Measurements from ENCODE around the gene MPDU1. TPM values are rescaled to one million over a fixed set of nuclear protein-coding genes. Genes with fewer than 3 reads are reported as not detected.
"Not testable (repeated sequence)": the region's sequence is repeated elsewhere in the genome, so short reads cannot be mapped to it uniquely, and the experiment has no call there.

Gene MPDU1
- total RNA-seq, 1 donor from 2014 or later: 73.4 TPM

- no peak for DNase-seq (ENCODE audit: extremely low spot score in 2 of 2)
- Histone ChIP-seq H3K9me3 (no peaks in the 10 kb centered on the region), H3K27ac (peak overlapping the region; percentile 97), H3K4me1 (peaks cover 22% of the 10 kb centered on the region), H3K4me3 (no peak overlapping the region), H3K27me3 (no peaks in the 10 kb centered on the region), H3K36me3 (peaks cover 0 to 56% of the 10 kb centered on the region in 2 donors)
- TF ChIP-seq CTCF (IDR thresholded peaks at IDR 0.05): no peak
- no peak for TF ChIP-seq POLR2AphosphoS5 (IDR thresholded peaks at IDR 0.05; ENCODE audit: insufficient read depth in 1 of 2, low read depth in 1 of 2)
- no peak for TF ChIP-seq POLR2A (IDR thresholded peaks at IDR 0.05)
- intact Hi-C loops (cut with DNase I): no loop called here
These were observed 7.9 kb downstream of the MPDU1 start for GRCh38 chr17:7591596-7591995.

GRCh38 chr17:7592422-7593021 lies 8.9 kb downstream of the MPDU1 start:
- TF ChIP-seq CTCF (IDR thresholded peaks at IDR 0.05): no peak
- TF ChIP-seq POLR2A (IDR thresholded peaks at IDR 0.05): no peak
- TF ChIP-seq POLR2AphosphoS5 (IDR thresholded peaks at IDR 0.05; ENCODE audit: insufficient read depth in 1 of 2, low read depth in 1 of 2): no peak

GRCh38 chr17:7593296-7593695 lies 9.6 kb downstream of the MPDU1 start:
- no peak for DNase-seq (ENCODE audit: extremely low spot score in 2 of 2)
- Histone ChIP-seq H3K9me3 (no peaks in the 10 kb centered on the region), H3K27ac (no peak overlapping the region), H3K4me1 (peaks cover 9% of the 10 kb centered on the region), H3K36me3 (peaks cover 0 to 60% of the 10 kb centered on the region in 2 donors), H3K27me3 (no peaks in the 10 kb centered on the region), H3K4me3 (no peak overlapping the region)
- TF ChIP-seq CTCF (IDR thresholded peaks at IDR 0.05) (no peak), POLR2AphosphoS5 (IDR thresholded peaks at IDR 0.05; ENCODE audit: insufficient read depth in 1 of 2, low read depth in 1 of 2) (no peak), POLR2A (IDR thresholded peaks at IDR 0.05) (no peak)
- intact Hi-C loops (cut with DNase I): no loop called here

More at GRCh38 chr17:7592422-7593021, 8.9 kb downstream of the MPDU1 start:
- DNase-seq (ENCODE audit: extremely low spot score in 2 of 2): no peak
- Histone ChIP-seq H3K27ac (no peak overlapping the region), H3K4me3 (no peak overlapping the region), H3K9me3 (no peaks in the 10 kb centered on the region), H3K36me3 (peaks cover 0 to 57% of the 10 kb centered on the region in 2 donors), H3K4me1 (peaks cover 15% of the 10 kb centered on the region), H3K27me3 (no peaks in the 10 kb centered on the region)
- intact Hi-C loops (cut with DNase I): no loop called here

GRCh38 chr17:7597561-7597960 lies 13.9 kb downstream of the MPDU1 start:
- H3K4me1 ChIP-seq; H3K9me3 ChIP-seq; H3K4me3 ChIP-seq; H3K27ac ChIP-seq; intact Hi-C loops (cut with DNase I); H3K27me3 ChIP-seq; DNase-seq (ENCODE audit: extremely low spot score in 2 of 2): not testable (repeated sequence)
- H3K36me3 ChIP-seq: peaks cover 5 to 88% of the 10 kb centered on the region in 2 donors

GRCh38 chr17:7606280-7606679 lies 22.6 kb downstream of the MPDU1 start:
- Histone ChIP-seq H3K4me3 (no peak overlapping the region), H3K27ac (no peak overlapping the region), H3K4me1 (peaks cover 20% of the 10 kb centered on the region), H3K27me3 (no peaks in the 10 kb centered on the region), H3K9me3 (no peaks in the 10 kb centered on the region), H3K36me3 (peaks cover 6 to 43% of the 10 kb centered on the region in 2 donors)
- intact Hi-C loops (cut with DNase I): no loop called here
- TF ChIP-seq POLR2AphosphoS5 (IDR thresholded peaks at IDR 0.05; ENCODE audit: insufficient read depth in 1 of 2, low read depth in 1 of 2): no peak
- TF ChIP-seq CTCF (IDR thresholded peaks at IDR 0.05): no peak
- TF ChIP-seq POLR2A (IDR thresholded peaks at IDR 0.05): no peak
- no peak for DNase-seq (ENCODE audit: extremely low spot score in 2 of 2)

Data from vagina (tissue), 2 donors.